GM12878 (cell line): ENCODE measurements around the gene CYB5R2. TPM values are rescaled to one million over a fixed set of nuclear protein-coding genes. Genes with fewer than 3 reads are reported as not detected.

Experiments
- BRCA1 ChIP-seq: IDR thresholded peaks from 2 replicates; pipeline ENCODE4 v1.6.1; 2011; ENCODE audit warnings: low read depth, low read length, improper control_type of control experiment
- CHD1 ChIP-seq: IDR thresholded peaks from 2 replicates; pipeline ENCODE4 v1.6.1; 2012; ENCODE audit warnings: low read depth, low read length, improper control_type of control experiment
- FOXM1 ChIP-seq: IDR thresholded peaks from 2 replicates; pipeline ENCODE4 v1.6.1; 2012; ENCODE audit warnings: low read depth, mild to moderate bottlenecking, inconsistent platforms, low read length, moderate library complexity
- LARP7 ChIP-seq: fragments of 450-650 bp; IDR thresholded peaks from 2 replicates; pipeline ENCODE4 v1.6.1; 2017; ENCODE audit warnings: mild to moderate bottlenecking
- MEF2A ChIP-seq: IDR thresholded peaks from 2 replicates; pipeline ENCODE4 v1.6.1; 2011; ENCODE audit warnings: low read depth, mild to moderate bottlenecking, low read length, moderate library complexity; ENCODE audit not compliant: insufficient read depth
- MTA3 ChIP-seq: IDR thresholded peaks from 2 replicates; pipeline ENCODE4 v1.6.1; 2012; ENCODE audit warnings: low read length, inconsistent platforms, borderline replicate concordance
- MYB ChIP-seq: fragments of 150-350 bp; IDR thresholded peaks from 2 replicates; pipeline ENCODE4 v1.6.1; 2014; ENCODE audit warnings: mild to moderate bottlenecking, low read depth, low read length, borderline replicate concordance
- NFYB ChIP-seq: IDR thresholded peaks from 2 replicates; pipeline ENCODE4 v1.6.1; 2011; ENCODE audit warnings: low read depth, mild to moderate bottlenecking, low read length, improper control_type of control experiment, moderate library complexity; ENCODE audit not compliant: insufficient read depth
- NR2C1 ChIP-seq: fragments of 450-650 bp; IDR thresholded peaks from 2 replicates; pipeline ENCODE4 v1.6.1; 2017; ENCODE audit warnings: antibody characterized with exemption, mild to moderate bottlenecking, moderate library complexity
- NR2F1 ChIP-seq: fragments of 450-650 bp; conservative IDR thresholded peaks from 2 replicates; pipeline ENCODE4 v1.6.1; 2017; ENCODE audit warnings: mild to moderate bottlenecking
- PAX5 ChIP-seq: IDR thresholded peaks from 2 replicates; pipeline ENCODE4 v1.6.1; 2011; ENCODE audit warnings: low read depth, low read length, borderline replicate concordance
- POU2F2 ChIP-seq: IDR thresholded peaks from 3 replicates; pipeline ENCODE4 v1.6.1; 2011; ENCODE audit warnings: low read depth, mild to moderate bottlenecking, low read length, borderline replicate concordance
- SIN3A ChIP-seq: IDR thresholded peaks from 2 replicates; pipeline ENCODE4 v1.6.1; 2012; ENCODE audit warnings: low read depth, low read length, improper control_type of control experiment
- SIX5 ChIP-seq: IDR thresholded peaks from 2 replicates; pipeline ENCODE4 v1.6.1; 2011; ENCODE audit warnings: mild to moderate bottlenecking, low read depth, low read length, moderate library complexity; ENCODE audit not compliant: severe bottlenecking
- STAT3 ChIP-seq: IDR thresholded peaks from 2 replicates; pipeline ENCODE4 v1.6.1; 2011; ENCODE audit warnings: low read depth, low read length, improper control_type of control experiment
- ZBED1 ChIP-seq: IDR thresholded peaks from 2 replicates; pipeline ENCODE4 v1.6.1; 2016; ENCODE audit warnings: borderline replicate concordance
- ZNF24 ChIP-seq: fragments of 450-650 bp; IDR thresholded peaks from 2 replicates; pipeline ENCODE4 v1.6.1; 2017; ENCODE audit warnings: antibody characterized with exemption, mild to moderate bottlenecking
- polyA plus RNA-seq, 11 experiments: library from polyadenylated mRNA; depleted of rRNA in 4 of 11; unstranded in 6 of 11; stranded (reverse) in 5 of 11; fragments of >200 nt; fragmentation: Nextera tagmentation in 4 of 11; fragmentation: Illumina TruSeq in 1 of 11; extraction: Ambion mirVana in 4 of 11; extraction: Trizol in 1 of 11; gene quantifications; 1 replicate in 1 of 11; 2 replicates in 10 of 11; pipeline versions ENCODE4 v1.2.1 to v1.2.3, GENCODE V29; 2011 to 2016; ENCODE audit warnings: inconsistent platforms in 2 of 11, missing spikeins in 2 of 11, low read depth in 1 of 11
- total RNA-seq, 4 experiments: library from RNA; depleted of rRNA in 3 of 4; stranded (reverse); fragments of >200 nt in 3 of 4; fragmentation: Illumina TruSeq in 1 of 4; extraction: Trizol in 1 of 4; gene quantifications; 2 replicates each; pipeline versions ENCODE4 v1.2.1 to v1.2.3, GENCODE V29; 2013 to 2021
- TF ChIP-seq, protein P1 (sequence below): IDR thresholded peaks from 2 replicates; pipeline ENCODE4 v1.6.1; 2012; ENCODE audit warnings: improper control_type of control experiment, low read depth, low read length; ENCODE audit not compliant: insufficient replicate concordance
- TF ChIP-seq, protein P2 (sequence below): fragments of 450-650 bp; IDR thresholded peaks from 2 replicates; pipeline ENCODE4 v1.6.1; 2014; ENCODE audit warnings: mild to moderate bottlenecking
- TF ChIP-seq, protein P3 (sequence below): fragments of 450-650 bp; IDR thresholded peaks from 2 replicates; pipeline ENCODE4 v1.6.1; 2018; ENCODE audit warnings: borderline replicate concordance, mild to moderate bottlenecking; ENCODE audit not compliant: partially characterized antibody
- TF ChIP-seq, protein P4 (sequence below): IDR thresholded peaks from 2 replicates; pipeline ENCODE4 v1.6.1; 2012; ENCODE audit warnings: low read depth, low read length, improper control_type of control experiment

Gene CYB5R2
- total and polyA plus RNA-seq, 10 of the 15 experiments (the other 5 are each of a cell fraction or from before 2014, with no cell fraction given), result 21.0 to 111 (median 70.4) TPM

DNA sequence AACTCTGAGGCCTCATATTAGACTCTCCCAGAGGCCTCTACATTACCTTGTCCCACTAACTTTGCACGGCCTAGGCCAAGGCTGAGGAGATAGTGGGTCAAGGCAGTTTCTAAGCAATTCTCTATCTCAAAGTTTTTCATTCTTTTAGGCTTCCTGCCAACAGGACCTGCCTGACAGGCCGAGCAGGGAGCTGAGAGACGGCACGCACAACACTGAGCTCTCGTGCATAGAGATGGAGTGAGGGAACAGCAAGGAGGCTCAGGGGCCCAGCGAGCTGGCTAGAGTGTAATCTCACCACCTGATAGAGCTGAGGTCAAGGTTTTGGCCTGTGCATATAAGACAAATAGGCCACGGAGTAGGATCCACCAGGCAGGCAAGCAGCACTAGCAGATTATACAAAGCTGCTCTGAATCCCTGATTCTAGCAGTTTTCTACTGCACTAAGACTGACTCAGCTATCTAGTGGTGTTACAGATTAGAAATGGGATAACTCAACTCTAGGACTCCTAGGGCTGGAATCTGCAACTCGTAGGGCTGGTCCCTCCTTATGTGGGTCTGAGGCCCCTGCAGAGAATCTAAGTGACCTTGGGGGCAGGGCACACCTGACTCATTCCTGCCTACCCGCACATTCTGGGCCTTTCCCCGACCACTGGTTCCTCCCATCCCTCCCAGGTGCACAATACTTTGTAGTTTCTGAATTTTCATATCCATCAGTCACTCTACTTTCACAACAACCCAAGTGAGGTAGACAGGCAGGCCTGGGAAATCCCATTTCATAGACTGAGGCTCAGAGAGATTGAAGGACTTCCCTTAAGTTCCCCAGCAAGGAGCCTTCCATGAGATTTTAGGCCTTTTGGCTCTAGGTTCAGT is 1.7 kb downstream of the CYB5R2 start (continued):
- TF ChIP-seq, protein P1, sequence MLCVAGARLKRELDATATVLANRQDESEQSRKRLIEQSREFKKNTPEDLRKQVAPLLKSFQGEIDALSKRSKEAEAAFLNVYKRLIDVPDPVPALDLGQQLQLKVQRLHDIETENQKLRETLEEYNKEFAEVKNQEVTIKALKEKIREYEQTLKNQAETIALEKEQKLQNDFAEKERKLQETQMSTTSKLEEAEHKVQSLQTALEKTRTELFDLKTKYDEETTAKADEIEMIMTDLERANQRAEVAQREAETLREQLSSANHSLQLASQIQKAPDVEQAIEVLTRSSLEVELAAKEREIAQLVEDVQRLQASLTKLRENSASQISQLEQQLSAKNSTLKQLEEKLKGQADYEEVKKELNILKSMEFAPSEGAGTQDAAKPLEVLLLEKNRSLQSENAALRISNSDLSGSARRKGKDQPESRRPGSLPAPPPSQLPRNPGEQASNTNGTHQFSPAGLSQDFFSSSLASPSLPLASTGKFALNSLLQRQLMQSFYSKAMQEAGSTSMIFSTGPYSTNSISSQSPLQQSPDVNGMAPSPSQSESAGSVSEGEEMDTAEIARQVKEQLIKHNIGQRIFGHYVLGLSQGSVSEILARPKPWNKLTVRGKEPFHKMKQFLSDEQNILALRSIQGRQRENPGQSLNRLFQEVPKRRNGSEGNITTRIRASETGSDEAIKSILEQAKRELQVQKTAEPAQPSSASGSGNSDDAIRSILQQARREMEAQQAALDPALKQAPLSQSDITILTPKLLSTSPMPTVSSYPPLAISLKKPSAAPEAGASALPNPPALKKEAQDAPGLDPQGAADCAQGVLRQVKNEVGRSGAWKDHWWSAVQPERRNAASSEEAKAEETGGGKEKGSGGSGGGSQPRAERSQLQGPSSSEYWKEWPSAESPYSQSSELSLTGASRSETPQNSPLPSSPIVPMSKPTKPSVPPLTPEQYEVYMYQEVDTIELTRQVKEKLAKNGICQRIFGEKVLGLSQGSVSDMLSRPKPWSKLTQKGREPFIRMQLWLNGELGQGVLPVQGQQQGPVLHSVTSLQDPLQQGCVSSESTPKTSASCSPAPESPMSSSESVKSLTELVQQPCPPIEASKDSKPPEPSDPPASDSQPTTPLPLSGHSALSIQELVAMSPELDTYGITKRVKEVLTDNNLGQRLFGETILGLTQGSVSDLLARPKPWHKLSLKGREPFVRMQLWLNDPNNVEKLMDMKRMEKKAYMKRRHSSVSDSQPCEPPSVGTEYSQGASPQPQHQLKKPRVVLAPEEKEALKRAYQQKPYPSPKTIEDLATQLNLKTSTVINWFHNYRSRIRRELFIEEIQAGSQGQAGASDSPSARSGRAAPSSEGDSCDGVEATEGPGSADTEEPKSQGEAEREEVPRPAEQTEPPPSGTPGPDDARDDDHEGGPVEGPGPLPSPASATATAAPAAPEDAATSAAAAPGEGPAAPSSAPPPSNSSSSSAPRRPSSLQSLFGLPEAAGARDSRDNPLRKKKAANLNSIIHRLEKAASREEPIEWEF, result no peak
- TF ChIP-seq FOXM1 (peak; percentile 86), ZBED1 (no peak), CHD1 (no peak), PAX5 (peak; percentile 88; the same call in 1 of the 2 replicates), NR2C1 (no peak), NR2F1 (peak; percentile 59), STAT3 (no peak), MYB (no peak), NFYB (no peak), BRCA1 (no peak), ZNF24 (no peak), POU2F2 (peak; percentile 84; the same call in 2 of the 3 replicates), MEF2A (0 out of 2 replicates have a peak, but pooled peaks have one; percentile 53), LARP7 (no peak), SIX5 (no peak), SIN3A (no peak), MTA3 (no peak)
- TF ChIP-seq, protein P2, sequence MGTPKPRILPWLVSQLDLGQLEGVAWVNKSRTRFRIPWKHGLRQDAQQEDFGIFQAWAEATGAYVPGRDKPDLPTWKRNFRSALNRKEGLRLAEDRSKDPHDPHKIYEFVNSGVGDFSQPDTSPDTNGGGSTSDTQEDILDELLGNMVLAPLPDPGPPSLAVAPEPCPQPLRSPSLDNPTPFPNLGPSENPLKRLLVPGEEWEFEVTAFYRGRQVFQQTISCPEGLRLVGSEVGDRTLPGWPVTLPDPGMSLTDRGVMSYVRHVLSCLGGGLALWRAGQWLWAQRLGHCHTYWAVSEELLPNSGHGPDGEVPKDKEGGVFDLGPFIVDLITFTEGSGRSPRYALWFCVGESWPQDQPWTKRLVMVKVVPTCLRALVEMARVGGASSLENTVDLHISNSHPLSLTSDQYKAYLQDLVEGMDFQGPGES, result no peak
- TF ChIP-seq, protein P3, sequence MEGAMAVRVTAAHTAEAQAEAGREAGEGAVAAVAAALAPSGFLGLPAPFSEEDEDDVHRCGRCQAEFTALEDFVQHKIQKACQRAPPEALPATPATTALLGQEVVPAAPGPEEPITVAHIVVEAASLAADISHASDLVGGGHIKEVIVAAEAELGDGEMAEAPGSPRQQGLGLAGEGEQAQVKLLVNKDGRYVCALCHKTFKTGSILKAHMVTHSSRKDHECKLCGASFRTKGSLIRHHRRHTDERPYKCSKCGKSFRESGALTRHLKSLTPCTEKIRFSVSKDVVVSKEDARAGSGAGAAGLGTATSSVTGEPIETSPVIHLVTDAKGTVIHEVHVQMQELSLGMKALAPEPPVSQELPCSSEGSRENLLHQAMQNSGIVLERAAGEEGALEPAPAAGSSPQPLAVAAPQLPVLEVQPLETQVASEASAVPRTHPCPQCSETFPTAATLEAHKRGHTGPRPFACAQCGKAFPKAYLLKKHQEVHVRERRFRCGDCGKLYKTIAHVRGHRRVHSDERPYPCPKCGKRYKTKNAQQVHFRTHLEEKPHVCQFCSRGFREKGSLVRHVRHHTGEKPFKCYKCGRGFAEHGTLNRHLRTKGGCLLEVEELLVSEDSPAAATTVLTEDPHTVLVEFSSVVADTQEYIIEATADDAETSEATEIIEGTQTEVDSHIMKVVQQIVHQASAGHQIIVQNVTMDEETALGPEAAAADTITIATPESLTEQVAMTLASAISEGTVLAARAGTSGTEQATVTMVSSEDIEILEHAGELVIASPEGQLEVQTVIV, result no peak
- TF ChIP-seq, protein P4, sequence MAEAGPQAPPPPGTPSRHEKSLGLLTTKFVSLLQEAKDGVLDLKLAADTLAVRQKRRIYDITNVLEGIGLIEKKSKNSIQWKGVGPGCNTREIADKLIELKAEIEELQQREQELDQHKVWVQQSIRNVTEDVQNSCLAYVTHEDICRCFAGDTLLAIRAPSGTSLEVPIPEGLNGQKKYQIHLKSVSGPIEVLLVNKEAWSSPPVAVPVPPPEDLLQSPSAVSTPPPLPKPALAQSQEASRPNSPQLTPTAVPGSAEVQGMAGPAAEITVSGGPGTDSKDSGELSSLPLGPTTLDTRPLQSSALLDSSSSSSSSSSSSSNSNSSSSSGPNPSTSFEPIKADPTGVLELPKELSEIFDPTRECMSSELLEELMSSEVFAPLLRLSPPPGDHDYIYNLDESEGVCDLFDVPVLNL, result no peak
